ENCODE measurements around the gene PCDHGB7. TPM values are rescaled to one million over a fixed set of nuclear protein-coding genes. Genes with fewer than 3 reads are reported as not detected.
A peak's percentile ranks its signal among the peaks of the same experiment; 100 is the strongest.

The PCDHGB7 gene
- total and polyA plus RNA-seq, 10 of the 15 experiments (the other 5 are each of a cell fraction or from before 2014, with no cell fraction given): 0.27 to 1.3 (median 0.54) TPM; not detected in 2

DNA sequence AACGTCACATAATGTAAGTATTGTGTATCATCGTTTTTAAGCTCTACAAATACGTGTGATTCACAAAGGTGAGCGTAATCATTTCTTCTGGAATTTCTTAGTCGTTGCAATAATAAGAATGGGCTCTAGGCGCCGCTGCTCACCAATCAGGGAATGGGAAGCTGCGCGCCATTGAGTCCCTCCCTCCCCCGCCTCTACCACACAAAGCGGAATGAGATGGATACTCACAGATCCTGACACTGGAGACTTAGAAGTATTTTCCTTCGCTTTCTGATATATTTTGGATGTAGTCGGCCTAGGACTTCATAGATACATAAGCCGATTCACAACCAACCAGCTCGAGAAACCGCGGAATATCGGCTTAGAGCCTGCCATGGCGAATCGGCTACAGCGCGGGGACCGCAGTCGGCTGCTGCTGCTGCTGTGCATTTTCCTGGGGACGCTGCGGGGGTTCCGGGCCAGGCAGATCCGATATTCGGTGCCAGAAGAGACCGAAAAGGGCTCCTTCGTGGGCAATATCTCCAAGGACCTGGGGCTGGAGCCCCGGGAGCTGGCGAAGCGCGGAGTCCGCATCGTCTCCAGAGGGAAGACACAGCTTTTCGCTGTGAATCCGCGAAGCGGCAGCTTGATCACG lies 3.5 kb downstream of the PCDHGB7 start, which contains the start of gene PCDHGA11 (continued):
- no peak for TF ChIP-seq CHD4 (IDR thresholded peaks at IDR 0.05)
- peak in 1 of 2 experiments; percentile 61; a peak in 1 of 3 replicates for TF ChIP-seq EGR1 (IDR thresholded peaks at IDR 0.05; ENCODE audit: borderline replicate concordance in 1 of 2, low read depth in 2 of 2, low read length in 2 of 2)
- 0 out of 2 replicates have a peak, but pooled peaks have one; percentile 33 for TF ChIP-seq ASH2L (IDR thresholded peaks at IDR 0.05; ENCODE audit: borderline replicate concordance, low read depth)
- 0 out of 2 replicates have a peak, but pooled peaks have one; percentile 56 for TF ChIP-seq SMARCA5 (IDR thresholded peaks at IDR 0.05)
- peak; percentile 46; the same call in 1 of the 2 replicates for TF ChIP-seq FOXM1 (IDR thresholded peaks at IDR 0.05; ENCODE audit: low read depth, low read length)
- peak; percentile 82 for TF ChIP-seq RAD21 (IDR thresholded peaks at IDR 0.05; ENCODE audit: insufficient read depth, low read depth, low read length)
- no peak for TF ChIP-seq BHLHE40 (IDR thresholded peaks at IDR 0.05; ENCODE audit: borderline replicate concordance in 1 of 2, low read depth in 2 of 2, low read length in 1 of 2)
- TF ChIP-seq POU2F2 (IDR thresholded peaks at IDR 0.05; ENCODE audit: borderline replicate concordance, low read depth, low read length): 0 out of 3 replicates have a peak, but pooled peaks have one; percentile 22
- peak; percentile 91 for TF ChIP-seq YY1 (IDR thresholded peaks at IDR 0.05; ENCODE audit: low read depth, low read length)
- TF ChIP-seq IKZF2 (IDR thresholded peaks at IDR 0.05): peak; percentile 33 to 36; a peak in 3 of 4 replicates
- peak; percentile 41; the same call in 1 of the 2 replicates for TF ChIP-seq PML (IDR thresholded peaks at IDR 0.05; ENCODE audit: low read length)
- TF ChIP-seq, protein P1, sequence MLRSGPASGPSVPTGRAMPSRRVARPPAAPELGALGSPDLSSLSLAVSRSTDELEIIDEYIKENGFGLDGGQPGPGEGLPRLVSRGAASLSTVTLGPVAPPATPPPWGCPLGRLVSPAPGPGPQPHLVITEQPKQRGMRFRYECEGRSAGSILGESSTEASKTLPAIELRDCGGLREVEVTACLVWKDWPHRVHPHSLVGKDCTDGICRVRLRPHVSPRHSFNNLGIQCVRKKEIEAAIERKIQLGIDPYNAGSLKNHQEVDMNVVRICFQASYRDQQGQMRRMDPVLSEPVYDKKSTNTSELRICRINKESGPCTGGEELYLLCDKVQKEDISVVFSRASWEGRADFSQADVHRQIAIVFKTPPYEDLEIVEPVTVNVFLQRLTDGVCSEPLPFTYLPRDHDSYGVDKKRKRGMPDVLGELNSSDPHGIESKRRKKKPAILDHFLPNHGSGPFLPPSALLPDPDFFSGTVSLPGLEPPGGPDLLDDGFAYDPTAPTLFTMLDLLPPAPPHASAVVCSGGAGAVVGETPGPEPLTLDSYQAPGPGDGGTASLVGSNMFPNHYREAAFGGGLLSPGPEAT (IDR thresholded peaks at IDR 0.05; ENCODE audit: low read depth): peak; percentile 49; the same call in 1 of the 2 replicates
- 0 out of 2 replicates have a peak, but pooled peaks have one; percentile 16 for TF ChIP-seq CBFB (IDR thresholded peaks at IDR 0.05; ENCODE audit: low read depth)
- TF ChIP-seq SMC3 (IDR thresholded peaks at IDR 0.05; ENCODE audit: borderline replicate concordance, low read length): peak; percentile 62
